ENCODE results near the gene LYL1. TPM values are rescaled to one million over a fixed set of nuclear protein-coding genes. Genes with fewer than 3 reads are reported as not detected.

The LYL1 gene
- total and polyA plus RNA-seq, 9 of the 15 experiments (the other 6 are each of a cell fraction or from before 2014, with no cell fraction given), result 1.3 to 266 (median 34.0) TPM

DNA sequence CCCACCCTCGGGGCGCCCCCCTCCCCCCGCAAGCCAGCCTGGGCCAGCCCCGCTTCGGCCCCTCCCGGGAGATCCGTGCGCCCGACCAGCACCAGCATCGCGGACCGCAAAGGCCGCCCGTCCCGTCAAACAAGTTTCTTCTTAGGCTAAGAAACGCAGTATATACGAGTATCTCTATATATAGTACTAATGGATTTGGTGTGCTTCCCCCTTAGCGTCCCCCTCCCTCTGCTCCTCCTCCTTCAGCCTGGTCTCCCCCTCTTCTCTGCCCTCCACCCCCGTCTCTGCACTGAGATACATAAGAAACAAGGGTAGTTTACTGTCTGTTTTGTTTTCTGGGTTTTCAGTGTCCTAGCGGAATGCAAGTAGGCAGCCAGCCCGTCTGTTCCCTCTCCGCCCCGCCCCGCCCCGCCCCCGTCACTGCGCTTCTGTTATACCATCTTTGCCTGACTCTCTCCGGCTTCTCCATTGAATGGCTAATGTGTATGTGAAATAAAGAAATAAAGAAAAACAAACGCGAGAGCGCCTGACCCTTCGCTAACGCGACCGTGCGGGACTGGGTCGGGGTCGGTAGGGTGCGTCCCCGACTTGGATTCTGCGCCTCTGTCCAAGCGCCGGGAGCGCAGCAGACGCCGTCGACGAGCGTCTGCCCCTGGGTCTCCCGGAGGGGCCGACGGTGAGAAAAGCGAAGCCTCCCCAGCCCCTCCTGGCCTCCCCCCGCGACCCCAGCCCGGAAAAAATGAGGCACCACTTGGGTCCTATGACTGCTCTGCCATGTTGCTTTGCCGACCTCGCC lies 4.2 kb downstream of the LYL1 start (continued):
- TF ChIP-seq TEAD1 (CRISPR knock-in tag; IDR thresholded peaks at IDR 0.05) (peak in 1 of 2 experiments; percentile 60; a peak in 3 of 4 replicates), NCOA6 (IDR thresholded peaks at IDR 0.05) (peak; percentile 93), ZNF274 (IDR thresholded peaks at IDR 0.05; ENCODE audit: borderline replicate concordance, low read depth, low read length) (no peak), ZNF75A (CRISPR knock-in tag; IDR thresholded peaks at IDR 0.05) (no peak), NR2F6 (CRISPR knock-in tag; IDR thresholded peaks at IDR 0.05) (no peak), FOXK2 (conservative IDR thresholded peaks at IDR 0.05 in 1 of 2, IDR thresholded peaks at IDR 0.05 in 1 of 2; ENCODE audit: low read depth in 2 of 2) (peak in 1 of 2 experiments; percentile 37; a peak in 2 of 4 replicates), ELF4 (CRISPR knock-in tag; IDR thresholded peaks at IDR 0.05) (peak; percentile 98), CHD2 (IDR thresholded peaks at IDR 0.05; ENCODE audit: low read depth, low read length) (no peak; the same call in 1 of the 2 replicates), ZNF224 (CRISPR knock-in tag; IDR thresholded peaks at IDR 0.05) (no peak), POLR2G (IDR thresholded peaks at IDR 0.05; ENCODE audit: low read depth, low read length) (peak; percentile 61), KDM2B (CRISPR knock-in tag; IDR thresholded peaks at IDR 0.05) (no peak), LCOR (CRISPR knock-in tag; IDR thresholded peaks at IDR 0.05) (no peak), PHB (CRISPR knock-in tag; IDR thresholded peaks at IDR 0.05) (peak; percentile 24; the same call in 1 of the 2 replicates), ZNF3 (CRISPR knock-in tag; IDR thresholded peaks at IDR 0.05) (peak; percentile 32; the same call in 1 of the 2 replicates), ZNF134 (CRISPR knock-in tag; conservative IDR thresholded peaks at IDR 0.05) (no peak), HLTF (IDR thresholded peaks at IDR 0.05) (0 out of 2 replicates have a peak, but pooled peaks have one; percentile 70), GABPB2 (CRISPR knock-in tag; conservative IDR thresholded peaks at IDR 0.05) (0 out of 2 replicates have a peak, but pooled peaks have one; percentile 28), POLR2AphosphoS2 (IDR thresholded peaks at IDR 0.05; ENCODE audit: low read length) (peak; percentile 99), ATF7 (IDR thresholded peaks at IDR 0.05) (no peak), MECOM (CRISPR knock-in tag; IDR thresholded peaks at IDR 0.05) (no peak)
- TF ChIP-seq, protein P1, sequence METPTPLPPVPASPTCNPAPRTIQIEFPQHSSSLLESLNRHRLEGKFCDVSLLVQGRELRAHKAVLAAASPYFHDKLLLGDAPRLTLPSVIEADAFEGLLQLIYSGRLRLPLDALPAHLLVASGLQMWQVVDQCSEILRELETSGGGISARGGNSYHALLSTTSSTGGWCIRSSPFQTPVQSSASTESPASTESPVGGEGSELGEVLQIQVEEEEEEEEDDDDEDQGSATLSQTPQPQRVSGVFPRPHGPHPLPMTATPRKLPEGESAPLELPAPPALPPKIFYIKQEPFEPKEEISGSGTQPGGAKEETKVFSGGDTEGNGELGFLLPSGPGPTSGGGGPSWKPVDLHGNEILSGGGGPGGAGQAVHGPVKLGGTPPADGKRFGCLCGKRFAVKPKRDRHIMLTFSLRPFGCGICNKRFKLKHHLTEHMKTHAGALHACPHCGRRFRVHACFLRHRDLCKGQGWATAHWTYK (CRISPR knock-in tag; IDR thresholded peaks at IDR 0.05), result 0 out of 2 replicates have a peak, but pooled peaks have one; percentile 14
- TF ChIP-seq, protein P2, sequence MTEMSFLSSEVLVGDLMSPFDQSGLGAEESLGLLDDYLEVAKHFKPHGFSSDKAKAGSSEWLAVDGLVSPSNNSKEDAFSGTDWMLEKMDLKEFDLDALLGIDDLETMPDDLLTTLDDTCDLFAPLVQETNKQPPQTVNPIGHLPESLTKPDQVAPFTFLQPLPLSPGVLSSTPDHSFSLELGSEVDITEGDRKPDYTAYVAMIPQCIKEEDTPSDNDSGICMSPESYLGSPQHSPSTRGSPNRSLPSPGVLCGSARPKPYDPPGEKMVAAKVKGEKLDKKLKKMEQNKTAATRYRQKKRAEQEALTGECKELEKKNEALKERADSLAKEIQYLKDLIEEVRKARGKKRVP (CRISPR knock-in tag; IDR thresholded peaks at IDR 0.05), result peak; percentile 29; the same call in 1 of the 2 replicates
- TF ChIP-seq, protein P3, sequence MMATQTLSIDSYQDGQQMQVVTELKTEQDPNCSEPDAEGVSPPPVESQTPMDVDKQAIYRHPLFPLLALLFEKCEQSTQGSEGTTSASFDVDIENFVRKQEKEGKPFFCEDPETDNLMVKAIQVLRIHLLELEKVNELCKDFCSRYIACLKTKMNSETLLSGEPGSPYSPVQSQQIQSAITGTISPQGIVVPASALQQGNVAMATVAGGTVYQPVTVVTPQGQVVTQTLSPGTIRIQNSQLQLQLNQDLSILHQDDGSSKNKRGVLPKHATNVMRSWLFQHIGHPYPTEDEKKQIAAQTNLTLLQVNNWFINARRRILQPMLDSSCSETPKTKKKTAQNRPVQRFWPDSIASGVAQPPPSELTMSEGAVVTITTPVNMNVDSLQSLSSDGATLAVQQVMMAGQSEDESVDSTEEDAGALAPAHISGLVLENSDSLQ (IDR thresholded peaks at IDR 0.05), result peak; percentile 31; the same call in 1 of the 2 replicates
- TF ChIP-seq, protein P4, sequence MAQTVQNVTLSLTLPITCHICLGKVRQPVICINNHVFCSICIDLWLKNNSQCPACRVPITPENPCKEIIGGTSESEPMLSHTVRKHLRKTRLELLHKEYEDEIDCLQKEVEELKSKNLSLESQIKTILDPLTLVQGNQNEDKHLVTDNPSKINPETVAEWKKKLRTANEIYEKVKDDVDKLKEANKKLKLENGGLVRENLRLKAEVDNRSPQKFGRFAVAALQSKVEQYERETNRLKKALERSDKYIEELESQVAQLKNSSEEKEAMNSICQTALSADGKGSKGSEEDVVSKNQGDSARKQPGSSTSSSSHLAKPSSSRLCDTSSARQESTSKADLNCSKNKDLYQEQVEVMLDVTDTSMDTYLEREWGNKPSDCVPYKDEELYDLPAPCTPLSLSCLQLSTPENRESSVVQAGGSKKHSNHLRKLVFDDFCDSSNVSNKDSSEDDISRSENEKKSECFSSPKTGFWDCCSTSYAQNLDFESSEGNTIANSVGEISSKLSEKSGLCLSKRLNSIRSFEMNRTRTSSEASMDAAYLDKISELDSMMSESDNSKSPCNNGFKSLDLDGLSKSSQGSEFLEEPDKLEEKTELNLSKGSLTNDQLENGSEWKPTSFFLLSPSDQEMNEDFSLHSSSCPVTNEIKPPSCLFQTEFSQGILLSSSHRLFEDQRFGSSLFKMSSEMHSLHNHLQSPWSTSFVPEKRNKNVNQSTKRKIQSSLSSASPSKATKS (CRISPR knock-in tag; IDR thresholded peaks at IDR 0.05), result peak; percentile 89; the same call in 1 of the 2 replicates
- TF ChIP-seq, protein P5, sequence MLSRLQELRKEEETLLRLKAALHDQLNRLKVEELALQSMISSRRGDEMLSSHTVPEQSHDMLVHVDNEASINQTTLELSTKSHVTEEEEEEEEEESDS (CRISPR knock-in tag; IDR thresholded peaks at IDR 0.05), result no peak

Data from K562 (cell line).